ENCODE results near the gene TTLL6. TPM values are rescaled to one million over a fixed set of nuclear protein-coding genes. Genes with fewer than 3 reads are reported as not detected.

TTLL6 gene
- total RNA-seq (2022; extraction: Qiagen RNA extraction; ENCODE audit: low read depth): 0.14 to 0.73 TPM (median 0.62 TPM) in 5 replicates

DNA sequence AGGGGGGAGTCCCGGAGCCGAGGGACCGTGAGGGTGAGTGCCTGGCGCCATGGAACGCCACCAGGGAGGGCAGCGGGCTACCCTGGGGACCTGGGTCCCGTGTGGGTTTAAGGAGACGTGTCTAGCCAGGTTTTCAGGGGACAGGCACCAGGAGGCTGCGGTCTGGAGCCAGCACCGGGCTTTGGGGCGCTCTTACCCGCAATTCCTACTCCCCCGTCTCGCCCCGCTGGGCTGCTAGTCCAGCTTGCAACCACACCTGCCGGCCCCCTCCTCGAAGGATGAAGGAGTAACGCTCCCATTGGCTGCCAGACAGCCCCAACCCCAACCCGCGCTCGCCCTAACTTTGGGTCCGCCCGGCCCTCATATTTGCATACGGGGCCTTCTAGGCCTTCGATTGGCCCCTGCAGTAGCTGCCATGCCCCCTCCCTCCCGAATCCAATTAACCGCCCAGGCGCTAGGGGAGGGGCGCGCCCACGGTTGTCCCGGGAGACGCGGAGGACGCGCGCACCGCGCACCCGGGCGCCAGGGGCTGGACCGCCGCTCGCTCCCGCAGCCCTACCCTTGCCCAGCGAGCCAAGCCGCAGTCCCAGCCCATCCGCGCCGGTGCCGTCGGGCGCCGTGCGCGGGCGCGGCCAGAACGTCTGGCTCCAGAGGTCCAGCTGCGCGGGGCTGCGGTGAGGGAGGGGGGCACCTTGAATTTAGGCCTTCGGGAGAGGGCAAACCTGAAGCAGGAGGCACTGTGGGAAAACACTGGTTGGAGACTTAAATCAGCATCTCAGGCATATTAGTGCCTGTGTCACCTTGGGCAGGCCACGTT is at the start of gene TTLL6:
TSS of gene TTLL6 (minus strand) at position 456 of the 817 bp plus-strand sequence. CDS start at position 299, 157 bp downstream.

GRCh38 chr17:48830840-48831548 is 14.0 kb upstream of the TTLL6 start, which contains the start of gene CALCOCO2:
Gene CALCOCO2 (plus strand): TSS chr17:48831035. CDS start chr17:48841708, 10,673 bp downstream.

GRCh38 chr17:48728232-48729231 is 88.5 kb downstream of the TTLL6 start, which contains the start of gene HOXB13:
Gene HOXB13 (minus strand): TSS chr17:48728750. CDS start chr17:48728593, 157 bp downstream.

GRCh38 chr17:48722915-48723422 is 94.1 kb downstream of the TTLL6 start, which contains the start of gene PRAC2:
Gene PRAC2 (plus strand): TSS chr17:48723185. CDS start chr17:48724411, 1,226 bp downstream.

GRCh38 chr17:48722201-48722907 is 94.7 kb downstream of the TTLL6 start, which contains the start of gene PRAC1:
Gene PRAC1 (minus strand): TSS chr17:48722518. CDS start chr17:48722392, 126 bp downstream.

Other genes starting within 250 kb of the TTLL6 start
- gene HOXB4, start 238.9 kb downstream of the TTLL6 start, total RNA-seq (2022; extraction: Qiagen RNA extraction; ENCODE audit: low read depth): 0.12 to 0.29 TPM (median 0.16 TPM) in 5 replicates
- 3.6 to 5.9 TPM (median 5.6 TPM) in 5 replicates for gene HOXB3, start 227.0 kb downstream of the TTLL6 start, total RNA-seq (2022; extraction: Qiagen RNA extraction; ENCODE audit: low read depth)
- gene HOXB5, start 223.4 kb downstream of the TTLL6 start, total RNA-seq (2022; extraction: Qiagen RNA extraction; ENCODE audit: low read depth): 1.4 to 2.7 TPM (median 2.6 TPM) in 5 replicates
- 3.3 to 7.9 TPM (median 6.5 TPM) in 5 replicates for gene HOXB6, start 212.2 kb downstream of the TTLL6 start, total RNA-seq (2022; extraction: Qiagen RNA extraction; ENCODE audit: low read depth)
- 32.7 to 53.1 TPM (median 37.7 TPM) in 5 replicates for gene HOXB7, start 206.2 kb downstream of the TTLL6 start, total RNA-seq (2022; extraction: Qiagen RNA extraction; ENCODE audit: low read depth)
- 6.8 to 9.7 TPM (median 8.9 TPM) in 5 replicates for gene HOXB8, start 201.9 kb downstream of the TTLL6 start, total RNA-seq (2022; extraction: Qiagen RNA extraction; ENCODE audit: low read depth)
- gene HOXB9, start 190.9 kb downstream of the TTLL6 start, total RNA-seq (2022; extraction: Qiagen RNA extraction; ENCODE audit: low read depth): 7.3 to 8.2 TPM (median 7.8 TPM) in 5 replicates
- not detected in 5 replicates for gene PRAC1, start 94.7 kb downstream of the TTLL6 start, total RNA-seq (2022; extraction: Qiagen RNA extraction; ENCODE audit: low read depth)
- not detected in 5 replicates for gene PRAC2, start 94.0 kb downstream of the TTLL6 start, total RNA-seq (2022; extraction: Qiagen RNA extraction; ENCODE audit: low read depth)
- gene HOXB13, start 88.5 kb downstream of the TTLL6 start, total RNA-seq (2022; extraction: Qiagen RNA extraction; ENCODE audit: low read depth): 1.4 to 2.7 TPM (median 2.1 TPM) in 5 replicates
- 69.6 to 95.2 TPM (median 83.4 TPM) in 5 replicates for gene CALCOCO2, start 13.8 kb upstream of the TTLL6 start, total RNA-seq (2022; extraction: Qiagen RNA extraction; ENCODE audit: low read depth)
- gene ATP5MC1, start 75.6 kb upstream of the TTLL6 start, total RNA-seq (2022; extraction: Qiagen RNA extraction; ENCODE audit: low read depth): 449 to 723 TPM (median 558 TPM) in 5 replicates
- 118 to 139 TPM (median 126 TPM) in 5 replicates for gene UBE2Z, start 91.2 kb upstream of the TTLL6 start, total RNA-seq (2022; extraction: Qiagen RNA extraction; ENCODE audit: low read depth)
- 239 to 344 TPM (median 313 TPM) in 5 replicates for gene SNF8, start 127.6 kb upstream of the TTLL6 start, total RNA-seq (2022; extraction: Qiagen RNA extraction; ENCODE audit: low read depth)
- gene GIP, start 151.4 kb upstream of the TTLL6 start, total RNA-seq (2022; extraction: Qiagen RNA extraction; ENCODE audit: low read depth): 3.5 to 5.9 TPM (median 4.3 TPM) in 5 replicates
- gene IGF2BP1, start 180.2 kb upstream of the TTLL6 start, total RNA-seq (2022; extraction: Qiagen RNA extraction; ENCODE audit: low read depth): 58.9 to 90.0 TPM (median 79.9 TPM) in 5 replicates

Measured in A549 treated with ZK216348 at 1 μM for 4 hours (cell line).